Brain microvascular endothelial cell (primary cell): ENCODE results near the gene MORC2.
A peak's percentile ranks its signal among the peaks of the same experiment; 100 is the strongest.

Experiments
- DNase-seq: peaks from one replicate; pipeline ENCODE4 v3.0.0-alpha.2; 2020
- H3K27ac ChIP-seq: fragments of 250-450 bp; sonication (Bioruptor Pico); 2 replicates; pipeline ENCODE4 v1.5.1; 2020; ENCODE audit warnings: mild to moderate bottlenecking, moderate library complexity
- H3K27me3 ChIP-seq: fragments of 250-450 bp; sonication (Bioruptor Pico); replicated peaks from 2 replicates; pipeline ENCODE4 v1.5.1; 2020; ENCODE audit warnings: mild to moderate bottlenecking
- H3K36me3 ChIP-seq: fragments of 250-450 bp; sonication (Bioruptor Pico); replicated peaks from 2 replicates; pipeline ENCODE4 v1.5.1; 2020; ENCODE audit warnings: mild to moderate bottlenecking
- H3K4me3 ChIP-seq: 2 replicates; pipeline ENCODE4 v1.5.1; 2011; ENCODE audit warnings: low read depth, mild to moderate bottlenecking, control low read depth, low read length, moderate library complexity
- CTCF ChIP-seq: IDR thresholded peaks from 2 replicates; pipeline ENCODE4 v1.5.1; 2011; ENCODE audit warnings: low read depth, mild to moderate bottlenecking, moderate library complexity, low read length, control low read depth, inconsistent platforms; ENCODE audit errors: missing control alignments
- in situ Hi-C: cut with HindIII; loops from 2 replicates; pipeline ENCODE4 v1.10.0; 2017; ENCODE audit warnings: low sequenced_read_pairs, low pct_ligation_motif_present

MORC2 gene

DNA sequence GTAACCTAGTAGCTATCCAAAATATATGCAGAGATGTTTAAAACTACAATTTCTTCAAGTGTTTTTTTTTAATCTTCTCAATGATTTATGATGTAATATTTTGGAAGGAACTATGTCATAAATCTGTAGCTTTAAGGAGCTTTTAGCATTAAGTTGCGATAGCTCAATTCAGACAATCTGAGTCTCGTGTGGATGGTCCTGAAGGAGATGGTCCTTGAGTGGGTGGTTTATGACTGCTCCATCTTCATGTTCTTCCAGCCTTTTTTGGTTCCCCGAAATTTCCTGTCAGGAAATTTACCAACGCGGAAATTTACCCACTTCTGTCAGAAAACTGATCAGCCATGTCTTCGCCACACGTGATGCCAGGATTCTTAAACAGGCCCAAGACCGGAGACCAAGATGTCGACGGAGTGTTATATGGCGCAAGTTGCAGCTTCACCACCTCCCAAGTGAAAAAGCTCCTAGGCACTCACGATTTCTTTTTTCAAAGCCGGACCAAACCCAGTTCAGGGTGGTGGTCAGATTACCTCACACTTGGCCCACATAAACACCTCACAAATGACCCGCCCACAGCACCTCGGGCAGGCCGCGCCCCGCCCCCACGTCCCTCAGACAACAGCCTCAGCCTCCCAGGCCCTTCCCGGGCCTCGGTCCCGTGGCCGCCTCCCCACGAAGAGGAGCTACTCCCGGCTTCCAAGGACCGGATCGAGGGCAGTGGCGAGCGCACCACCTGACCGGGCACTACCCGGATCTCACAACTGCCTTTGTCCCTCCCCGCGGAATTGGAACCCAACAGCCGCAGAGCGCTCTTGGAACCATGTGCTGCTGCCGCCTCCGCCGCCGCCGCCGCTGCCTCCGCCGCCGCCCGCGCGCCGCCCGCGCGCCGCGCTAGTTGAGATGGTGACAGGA lies at the start of gene MORC2:
Gene MORC2 (minus strand): TSS at position 760 of the 909 bp plus-strand sequence. CDS start 885 bp downstream, outside the sequence.
- peak within 1 kb of the TSS; percentile 93 for H3K27ac ChIP-seq
- no peaks in the 10 kb centered on the region for H3K27me3 ChIP-seq
- no peak for DNase-seq
- in situ Hi-C loops = no loop called here
- TF ChIP-seq CTCF = no peak
- peak within 1 kb of the TSS; percentile 73 for H3K4me3 ChIP-seq
- H3K36me3 ChIP-seq = peaks cover 9% of the 10 kb centered on the region

GRCh38 chr22:31005535-31005934 lies 37.0 kb upstream of the MORC2 start:
- TF ChIP-seq CTCF = no peak
- DNase-seq = no peak
- in situ Hi-C loops = no loop called here
- Histone ChIP-seq H3K36me3 (no peaks in the 10 kb centered on the region), H3K4me3 (no peak overlapping the region), H3K27ac (no peak overlapping the region), H3K27me3 (no peaks in the 10 kb centered on the region)

DNA sequence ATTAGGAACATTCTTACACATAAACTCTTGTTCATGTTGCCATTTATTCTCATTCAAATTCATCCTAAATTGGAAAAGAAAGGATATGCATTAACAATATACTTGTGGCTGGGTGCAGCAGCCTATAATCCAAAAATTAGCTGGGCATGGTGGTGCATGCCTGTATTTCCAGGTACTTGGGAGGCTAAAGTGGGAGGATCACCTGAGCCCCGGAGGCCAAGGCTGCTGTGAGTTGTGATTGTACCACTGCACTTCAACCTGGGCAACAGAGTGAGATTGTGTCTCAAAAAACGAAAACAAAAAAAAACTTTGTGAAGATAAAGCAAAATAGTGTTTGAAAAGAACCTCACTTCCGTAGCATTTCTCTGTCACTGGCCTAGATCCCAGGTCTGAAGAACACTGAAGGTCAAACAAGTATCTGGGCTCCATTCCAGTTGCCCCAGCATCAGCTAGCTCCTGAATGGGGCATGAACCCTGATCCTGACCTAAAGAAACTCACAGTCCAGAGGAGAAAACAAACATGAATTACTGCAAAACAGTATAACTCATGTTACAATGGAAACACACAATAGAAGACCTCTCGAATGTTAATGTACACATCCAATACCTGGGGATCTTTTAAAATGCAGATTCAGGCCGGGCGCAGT lies 32.7 kb upstream of the MORC2 start:
- H3K27ac ChIP-seq = no peak overlapping the region
- no peak for DNase-seq
- no peak for TF ChIP-seq CTCF
- in situ Hi-C loops = no loop called here
- H3K36me3 ChIP-seq = no peaks in the 10 kb centered on the region
- no peaks in the 10 kb centered on the region for H3K27me3 ChIP-seq
- no peak overlapping the region for H3K4me3 ChIP-seq

DNA sequence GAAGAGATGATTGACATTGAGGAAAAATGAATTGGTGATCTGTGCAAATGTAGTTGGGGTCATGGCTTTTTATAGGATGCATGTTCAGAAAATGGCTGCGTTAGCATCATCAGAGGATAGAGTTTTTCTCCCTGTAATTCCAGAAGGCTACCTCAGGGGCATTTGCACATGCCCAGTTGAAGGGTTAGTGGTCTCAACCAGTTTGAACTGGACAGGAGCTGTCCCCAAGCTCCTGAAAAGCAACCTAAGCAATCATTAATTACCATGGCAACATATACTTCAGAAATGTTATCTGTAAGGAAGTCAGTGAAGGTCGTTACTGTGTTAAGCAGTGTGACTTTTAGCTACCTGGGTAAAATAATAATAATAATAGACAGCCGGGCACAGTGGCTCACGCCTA lies 29.8 kb upstream of the MORC2 start:
- Histone ChIP-seq H3K36me3 (no peaks in the 10 kb centered on the region), H3K27ac (no peak overlapping the region), H3K4me3 (no peak overlapping the region), H3K27me3 (no peaks in the 10 kb centered on the region)
- DNase-seq = no peak
- in situ Hi-C loops = no loop called here
- no peak for TF ChIP-seq CTCF

DNA sequence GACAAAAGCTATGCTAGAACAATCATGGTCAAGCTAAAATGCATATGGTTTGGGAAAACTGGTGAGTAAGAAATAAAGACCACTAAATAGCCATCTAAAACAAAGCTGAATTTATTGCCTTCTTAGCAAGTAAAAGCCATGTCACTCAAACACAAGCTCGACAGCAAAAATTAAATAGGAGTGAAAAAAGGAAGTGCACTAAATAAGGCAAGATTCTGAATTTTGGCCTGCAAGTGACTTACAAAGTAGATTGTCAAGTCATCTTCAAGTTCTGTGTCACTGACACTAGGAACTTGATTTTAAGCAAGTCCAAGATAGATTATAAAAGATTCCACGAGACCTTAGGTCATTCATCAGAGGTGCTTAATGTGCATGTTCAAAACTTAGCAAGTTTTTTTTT lies 27.9 kb upstream of the MORC2 start:
- Histone ChIP-seq H3K27ac (no peak overlapping the region), H3K27me3 (no peaks in the 10 kb centered on the region), H3K36me3 (no peaks in the 10 kb centered on the region), H3K4me3 (no peak overlapping the region)
- TF ChIP-seq CTCF = no peak
- in situ Hi-C loops = no loop called here
- DNase-seq = no peak
